ENCODE results near the gene ANKRD36.
"Not testable (repeated sequence)": the region's sequence is repeated elsewhere in the genome, so short reads cannot be mapped to it uniquely, and the experiment has no call there.

Gene ANKRD36

GRCh38 chr2:97113050-97113881, at the start of gene ANKRD36:
TSS of gene ANKRD36 (plus strand) at chr2:97113153. CDS start at chr2:97113740, 587 bp downstream.
- in situ Hi-C loops (cut with MboI; ENCODE audit: low sequenced_read_pairs), result not testable (repeated sequence)

GRCh38 chr2:97066030-97066429, 46.9 kb upstream of the ANKRD36 start:
- in situ Hi-C loops (cut with MboI; ENCODE audit: low sequenced_read_pairs), result not testable (repeated sequence)

- in situ Hi-C loops (cut with MboI; ENCODE audit: low sequenced_read_pairs), result no loop called here
These were observed 45.5 kb upstream of the ANKRD36 start for GRCh38 chr2:97067279-97068004.

DNA sequence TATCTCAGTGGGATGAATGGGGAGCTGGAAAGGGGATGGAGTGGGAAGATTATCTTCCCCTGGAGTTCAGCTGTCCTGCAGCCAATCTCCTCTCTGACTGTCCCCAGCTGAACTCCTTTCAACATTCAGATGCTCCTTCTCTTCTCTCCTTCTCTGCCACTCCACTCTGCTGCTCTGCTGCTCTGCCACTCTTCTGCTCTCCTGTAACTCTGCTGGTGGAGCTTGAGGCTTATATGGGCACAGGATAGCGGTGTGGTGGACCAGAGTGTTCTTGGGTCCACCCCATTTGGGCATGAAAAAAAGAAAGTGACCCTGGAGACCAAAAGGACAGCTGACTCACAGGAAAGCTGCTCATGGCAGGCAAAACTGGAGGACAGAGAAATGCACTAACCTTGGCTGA, 44.9 kb upstream of the ANKRD36 start:
- in situ Hi-C loops (cut with MboI; ENCODE audit: low sequenced_read_pairs), result no loop called here

- in situ Hi-C loops (cut with MboI; ENCODE audit: low sequenced_read_pairs), result not testable (repeated sequence)
These were observed 44.2 kb upstream of the ANKRD36 start for GRCh38 chr2:97068722-97069121.

- in situ Hi-C loops (cut with MboI; ENCODE audit: low sequenced_read_pairs), result not testable (repeated sequence)
These were observed 42.0 kb upstream of the ANKRD36 start for GRCh38 chr2:97070915-97071314.

- in situ Hi-C loops (cut with MboI; ENCODE audit: low sequenced_read_pairs), result not testable (repeated sequence)
These were observed 35.7 kb upstream of the ANKRD36 start for GRCh38 chr2:97077213-97077612.

DNA sequence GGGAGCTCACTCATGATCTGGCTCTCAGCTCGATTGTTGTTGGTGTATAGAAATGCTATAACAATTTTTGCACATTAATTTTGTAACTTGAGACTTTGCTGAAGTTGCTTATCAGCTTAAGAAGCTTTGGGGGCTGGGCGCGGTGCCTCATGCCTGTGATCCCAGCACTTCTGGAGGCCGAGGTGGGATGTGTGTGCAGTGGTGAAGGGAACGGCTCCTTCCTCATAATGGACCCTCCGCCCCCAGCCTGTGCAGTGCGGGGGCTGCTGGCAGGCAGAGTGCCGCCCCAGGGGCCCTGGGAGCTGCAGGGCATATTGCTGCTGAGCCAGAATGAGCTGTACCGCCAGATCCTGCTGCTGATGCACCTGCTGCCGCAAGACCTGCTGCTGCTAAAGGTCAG, 32.1 kb upstream of the ANKRD36 start:
- in situ Hi-C loops (cut with MboI; ENCODE audit: low sequenced_read_pairs), result not testable (repeated sequence)

DNA sequence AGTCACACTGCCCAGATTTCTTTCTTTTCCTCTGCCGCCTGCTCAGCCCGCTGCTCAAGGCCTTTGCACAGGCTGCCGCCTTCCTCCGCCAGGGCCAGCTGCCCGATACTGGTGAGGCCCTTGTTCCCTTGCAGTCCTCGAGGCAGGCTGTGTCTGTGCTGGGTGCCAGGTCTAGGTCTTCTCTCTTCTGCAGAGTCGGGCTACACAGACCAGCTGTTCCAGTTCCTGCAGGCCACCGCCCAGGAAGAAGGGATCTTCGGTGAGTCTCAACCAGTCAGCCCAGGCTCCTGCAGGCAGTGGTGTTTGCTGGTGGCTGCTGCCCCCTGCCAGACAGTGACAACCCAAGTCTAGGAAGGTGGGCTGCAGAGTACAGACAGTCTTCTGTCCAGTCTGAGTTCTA, 30.7 kb upstream of the ANKRD36 start:
- in situ Hi-C loops (cut with MboI; ENCODE audit: low sequenced_read_pairs), result not testable (repeated sequence)

DNA sequence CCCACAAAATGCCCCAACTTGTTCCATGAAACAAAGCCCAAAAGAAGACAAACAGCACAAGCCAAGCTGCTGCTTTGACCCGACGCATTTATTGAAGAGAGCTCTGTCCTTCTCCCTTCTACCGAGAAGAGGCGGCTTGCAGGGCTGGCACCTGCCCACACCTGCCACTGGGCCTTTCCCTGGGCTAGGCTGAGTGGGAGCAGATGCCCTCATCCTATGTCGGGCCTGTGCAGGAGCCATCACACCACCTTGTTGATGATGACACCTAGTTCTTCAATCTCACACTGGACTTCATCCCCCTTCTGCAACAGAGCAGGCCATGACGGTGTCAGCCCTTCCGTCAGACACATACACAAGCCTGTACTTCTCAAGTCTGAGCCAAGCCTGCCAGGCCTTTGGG, 29.4 kb upstream of the ANKRD36 start:
- in situ Hi-C loops (cut with MboI; ENCODE audit: low sequenced_read_pairs), result not testable (repeated sequence)

DNA sequence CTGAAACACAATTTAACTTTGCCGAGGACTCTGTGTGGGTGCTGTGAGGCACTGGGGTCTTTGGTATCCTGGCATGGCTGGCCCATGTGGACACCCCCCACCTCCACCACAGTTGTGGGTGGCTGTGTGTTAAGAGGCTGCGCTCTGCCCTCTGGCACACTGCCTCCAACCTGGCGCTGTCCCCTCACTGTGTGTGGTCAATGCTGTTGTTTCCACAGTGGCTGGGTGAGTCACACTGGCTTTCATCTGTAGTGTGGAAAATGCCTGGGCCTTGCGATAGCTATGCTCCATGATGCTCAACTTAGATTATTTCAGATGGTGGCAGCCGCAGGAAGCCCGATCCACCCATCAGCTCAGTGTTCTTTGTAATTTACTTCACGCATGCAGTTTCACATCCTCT, 27.9 kb upstream of the ANKRD36 start:
- in situ Hi-C loops (cut with MboI; ENCODE audit: low sequenced_read_pairs), result not testable (repeated sequence)

DNA sequence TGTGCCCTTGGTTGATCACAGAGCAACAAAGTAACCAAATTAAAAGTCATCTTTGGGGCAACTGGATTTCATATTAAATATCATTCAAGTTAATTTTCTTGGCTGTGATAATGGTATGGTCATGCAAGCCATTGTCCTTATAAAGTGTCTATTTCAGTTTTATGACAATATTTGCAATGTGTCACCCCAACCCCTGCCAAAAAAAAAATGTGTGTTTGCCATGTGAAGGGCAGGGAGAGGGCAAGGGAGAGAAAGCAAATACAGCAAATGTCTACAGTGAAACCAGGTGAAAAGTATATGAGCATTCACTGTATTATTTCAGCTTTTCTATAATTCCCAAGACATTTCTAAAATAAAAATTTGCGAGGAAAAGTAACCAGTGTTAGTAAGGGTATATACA, 24.2 kb upstream of the ANKRD36 start:
- in situ Hi-C loops (cut with MboI; ENCODE audit: low sequenced_read_pairs), result not testable (repeated sequence)

DNA sequence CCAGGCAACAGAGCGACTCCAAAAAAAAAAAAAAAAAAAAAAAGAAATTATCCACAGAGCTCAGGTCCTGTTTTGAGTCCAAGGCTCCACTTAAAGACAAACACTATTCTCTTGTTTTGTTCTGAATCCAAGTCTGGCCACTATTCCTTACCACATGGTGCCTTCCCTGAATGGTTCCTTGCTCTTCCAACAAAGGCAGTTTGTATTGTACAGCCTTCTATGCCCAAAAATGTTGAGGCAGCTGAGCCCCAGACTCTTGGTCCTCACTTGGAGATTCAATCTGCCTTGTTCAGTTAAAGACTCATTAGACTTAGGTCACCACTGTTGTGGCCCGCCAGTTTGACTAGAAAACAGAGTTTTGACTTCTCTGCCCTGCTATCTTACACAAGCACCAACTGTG, 20.0 kb upstream of the ANKRD36 start:
- in situ Hi-C loops (cut with MboI; ENCODE audit: low sequenced_read_pairs), result not testable (repeated sequence)

- in situ Hi-C loops (cut with MboI; ENCODE audit: low sequenced_read_pairs), result not testable (repeated sequence)
These were observed 18.8 kb upstream of the ANKRD36 start for GRCh38 chr2:97093983-97094771.

DNA sequence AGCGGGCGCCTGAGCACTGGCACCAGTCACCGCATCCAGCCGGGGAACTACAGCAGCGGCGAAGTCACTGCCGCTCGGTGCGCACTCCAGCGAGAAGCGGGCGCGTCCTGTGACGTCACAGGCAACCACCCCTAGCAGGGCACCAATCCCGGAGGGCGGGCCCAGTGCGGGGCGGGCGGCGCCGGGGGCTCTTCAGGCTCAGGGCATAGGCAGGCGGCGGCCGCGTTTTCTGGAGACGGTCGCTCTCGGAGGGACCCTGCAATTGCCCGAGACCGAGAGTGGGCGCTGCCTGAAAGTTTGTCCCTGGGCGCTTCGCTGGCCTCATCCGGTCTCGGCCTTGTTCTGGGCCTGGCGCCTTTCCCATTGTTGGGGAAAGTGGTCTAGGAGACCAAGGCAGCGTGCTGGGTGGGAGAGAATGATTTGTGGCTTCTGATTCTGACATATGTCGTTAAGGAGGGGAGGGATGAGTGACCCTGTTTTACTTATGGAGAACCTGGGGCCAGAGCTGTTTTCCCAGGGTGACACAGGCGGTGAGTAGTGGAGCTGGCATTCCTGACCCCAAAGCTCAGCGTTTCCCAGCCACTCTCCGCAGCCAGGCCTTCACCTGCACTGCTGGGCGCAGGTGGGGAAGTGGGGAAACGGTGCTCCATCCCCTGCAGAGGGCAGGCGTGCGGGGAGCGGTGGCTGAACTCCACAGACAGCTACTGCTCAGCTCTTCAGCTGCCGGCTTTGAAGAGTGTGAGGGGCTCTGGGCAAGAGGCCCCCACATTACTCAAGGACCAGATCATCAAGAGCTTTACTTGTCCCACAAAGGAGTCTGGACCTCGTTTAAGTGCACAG, 18.0 kb upstream of the ANKRD36 start, which contains the start of gene FAHD2B:
TSS of gene FAHD2B (minus strand) at position 111 of the 840 bp plus-strand sequence. CDS start 3,176 bp downstream, outside the sequence.
- in situ Hi-C loops (cut with MboI; ENCODE audit: low sequenced_read_pairs), result not testable (repeated sequence)

DNA sequence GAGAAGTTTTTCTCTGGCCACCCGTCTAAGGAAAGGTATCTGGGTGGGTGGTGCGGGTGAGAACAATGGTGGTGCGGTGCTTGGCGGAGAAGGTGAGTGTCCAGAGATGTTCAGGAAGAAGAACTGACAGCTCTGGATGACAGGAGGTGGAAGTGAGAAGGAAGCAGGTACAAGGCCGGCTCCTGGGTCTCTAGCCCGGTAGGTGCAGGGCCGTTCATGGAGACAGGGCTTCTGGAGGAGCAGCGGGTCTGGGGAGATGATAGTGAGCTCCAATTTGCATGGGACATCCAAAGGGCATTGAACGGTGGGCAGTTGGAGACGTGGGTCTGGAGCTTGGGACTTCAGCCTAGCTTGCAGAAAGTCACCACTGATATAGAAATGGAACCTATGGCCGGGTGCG, 17.3 kb upstream of the ANKRD36 start:
- in situ Hi-C loops (cut with MboI; ENCODE audit: low sequenced_read_pairs), result no loop called here

DNA sequence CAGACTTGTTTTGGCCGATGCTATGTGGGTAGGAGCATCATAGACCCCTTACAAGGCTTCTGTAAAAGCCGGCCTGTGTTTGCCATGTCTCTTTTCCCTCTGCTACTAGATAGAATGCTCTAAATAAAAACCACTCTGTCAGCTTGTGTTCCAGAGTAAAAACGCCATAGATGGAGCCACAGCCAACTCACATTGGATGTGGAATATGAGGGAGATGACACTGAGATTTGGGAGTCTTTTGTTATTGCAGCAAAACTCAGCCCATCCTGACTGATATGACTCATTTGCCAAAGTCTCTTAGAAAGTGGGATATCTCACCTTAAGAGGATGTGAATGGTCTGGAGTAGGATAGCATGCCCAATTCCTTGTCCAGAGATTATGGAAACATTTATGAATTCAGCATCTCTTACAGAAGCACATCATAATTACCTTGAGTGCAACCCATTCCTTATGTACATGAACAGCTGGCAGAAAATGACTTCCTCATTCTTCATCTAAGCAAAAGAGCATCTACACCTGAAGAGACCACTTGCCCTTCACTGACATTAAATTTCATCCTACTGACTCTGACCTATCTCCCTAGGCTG, 14.1 kb upstream of the ANKRD36 start:
- in situ Hi-C loops (cut with MboI; ENCODE audit: low sequenced_read_pairs), result not testable (repeated sequence)

- in situ Hi-C loops (cut with MboI; ENCODE audit: low sequenced_read_pairs), result not testable (repeated sequence)
These were observed 6.1 kb upstream of the ANKRD36 start for GRCh38 chr2:97106878-97107277.

- in situ Hi-C loops (cut with MboI; ENCODE audit: low sequenced_read_pairs), result not testable (repeated sequence)
These were observed 1.7 kb upstream of the ANKRD36 start for GRCh38 chr2:97111246-97111645.

Measured in HL-60/S4 treated with phorbol 12-myristate 13-acetate at 8.2 ng/mL for 4 days and 3 days (cell line).